ENCODE results near the gene HELZ. TPM values are rescaled to one million over a fixed set of nuclear protein-coding genes. Genes with fewer than 3 reads are reported as not detected.

Gene HELZ
- total RNA-seq, 6 donors from 2014 or later = 52.1 to 166 (median 60.8) TPM

GRCh38 chr17:67244431-67245072, 444 bp downstream of the HELZ start:
- Histone ChIP-seq H3K27ac (peak overlapping the region; percentile 89 to 99 (median 94)), H3K36me3 (peaks cover 0 to 12% (median 0%) of the 10 kb centered on the region in 4 donors), H3K4me3 (peak overlapping the region; percentile 73 to 95 (median 83)), H3K4me1 (peaks cover 39 to 63% (median 57%) of the 10 kb centered on the region in 4 donors), H3K27me3 (no peaks in the 10 kb centered on the region), H3K9me3 (no peaks in the 10 kb centered on the region)
- no peak for DNase-seq
- WGBS, 2 donors = 0 to 1% methylated on average over 1 to 13 of the region's 47 CpGs
- peak; percentile 8 to 44 for ATAC-seq (ENCODE audit: low FRiP score in 2 of 2)
- TF ChIP-seq CTCF (IDR thresholded peaks at IDR 0.05) (no peak), EP300 (IDR thresholded peaks at IDR 0.05) (no peak), POLR2A (IDR thresholded peaks at IDR 0.05) (no peak), POLR2AphosphoS5 (IDR thresholded peaks at IDR 0.05) (no peak)

GRCh38 chr17:67243284-67243683, 1.7 kb downstream of the HELZ start:
- 74 to 77% methylated on average over 5 of the region's 5 CpGs for WGBS, 2 donors
- ATAC-seq (ENCODE audit: low FRiP score in 2 of 2) = no peak
- Histone ChIP-seq H3K4me3 (peak overlapping the region in 1 of 4 donors; percentile 95), H3K27me3 (no peaks in the 10 kb centered on the region), H3K36me3 (peaks cover 0 to 23% (median 5%) of the 10 kb centered on the region in 4 donors), H3K9me3 (no peaks in the 10 kb centered on the region), H3K27ac (no peak overlapping the region), H3K4me1 (peaks cover 41 to 72% (median 67%) of the 10 kb centered on the region in 4 donors)
- TF ChIP-seq EP300 (IDR thresholded peaks at IDR 0.05) (no peak), POLR2AphosphoS5 (IDR thresholded peaks at IDR 0.05) (no peak), CTCF (IDR thresholded peaks at IDR 0.05) (no peak), POLR2A (IDR thresholded peaks at IDR 0.05) (no peak)
- DNase-seq = no peak

GRCh38 chr17:67241719-67242341, 3.2 kb downstream of the HELZ start:
- H3K4me1 ChIP-seq = peaks cover 41 to 70% (median 60%) of the 10 kb centered on the region in 4 donors
- WGBS, 2 donors = 82 to 85% methylated on average over 7 of the region's 7 CpGs

GRCh38 chr17:67239597-67239996, 5.4 kb downstream of the HELZ start:
- peak overlapping the region in 3 of 4 donors; percentile 7 to 25 (median 12) for H3K27ac ChIP-seq
- H3K27me3 ChIP-seq = no peaks in the 10 kb centered on the region
- peaks cover 41 to 60% (median 51%) of the 10 kb centered on the region in 4 donors for H3K4me1 ChIP-seq
- H3K4me3 ChIP-seq = no peak overlapping the region
- 61 to 64% methylated on average over 3 of the region's 3 CpGs for WGBS, 2 donors
- TF ChIP-seq CTCF (IDR thresholded peaks at IDR 0.05) (no peak), EP300 (IDR thresholded peaks at IDR 0.05) (no peak), POLR2AphosphoS5 (IDR thresholded peaks at IDR 0.05) (no peak), POLR2A (IDR thresholded peaks at IDR 0.05) (no peak)
- ATAC-seq (ENCODE audit: low FRiP score in 2 of 2) (no peak), DNase-seq (no peak)
- peaks cover 3 to 60% (median 27%) of the 10 kb centered on the region in 4 donors for H3K36me3 ChIP-seq
- no peaks in the 10 kb centered on the region for H3K9me3 ChIP-seq

More at GRCh38 chr17:67241719-67242341, 3.2 kb downstream of the HELZ start:
- DNase-seq (no peak), ATAC-seq (ENCODE audit: low FRiP score in 2 of 2) (no peak)
- H3K4me3 ChIP-seq = no peak overlapping the region
- H3K9me3 ChIP-seq = no peaks in the 10 kb centered on the region
- peaks cover 3 to 38% (median 17%) of the 10 kb centered on the region in 4 donors for H3K36me3 ChIP-seq
- no peaks in the 10 kb centered on the region for H3K27me3 ChIP-seq
- TF ChIP-seq POLR2A (IDR thresholded peaks at IDR 0.05) (no peak), POLR2AphosphoS5 (IDR thresholded peaks at IDR 0.05) (no peak), CTCF (IDR thresholded peaks at IDR 0.05) (no peak), EP300 (IDR thresholded peaks at IDR 0.05) (no peak)
- no peak overlapping the region for H3K27ac ChIP-seq
